Choroid plexus epithelial cell (primary cell): ENCODE measurements around the gene NDUFB2.
"Not testable (repeated sequence)": the region's sequence is repeated elsewhere in the genome, so short reads cannot be mapped to it uniquely, and the experiment has no call there.

Experiments
- DNase-seq: peaks from one replicate; pipeline ENCODE4 v3.0.0-alpha.2; 2010; ENCODE audit warnings: low read depth
- H3K4me3 ChIP-seq: 2 replicates; pipeline ENCODE4 v1.5.1; 2011; ENCODE audit warnings: low read depth, mild to moderate bottlenecking, control low read depth, low read length, moderate library complexity
- CTCF ChIP-seq: conservative IDR thresholded peaks from 2 replicates; pipeline ENCODE4 v1.5.1; 2011; ENCODE audit warnings: low read depth, mild to moderate bottlenecking, control low read depth, inconsistent platforms, low read length, moderate library complexity

The NDUFB2 gene

GRCh38 chr7:140684066-140684950 lies 12.2 kb upstream of the NDUFB2 start:
- DNase-seq, result no peak
- no peak overlapping the region for H3K4me3 ChIP-seq
- no peak for TF ChIP-seq CTCF

- no peak overlapping the region for H3K4me3 ChIP-seq
- no peak for TF ChIP-seq CTCF
- DNase-seq, result no peak
These were observed 11.0 kb upstream of the NDUFB2 start for GRCh38 chr7:140685407-140686087.

- H3K4me3 ChIP-seq, result no peak overlapping the region
- no peak for TF ChIP-seq CTCF
- DNase-seq, result no peak
These were observed 9.6 kb upstream of the NDUFB2 start for GRCh38 chr7:140686921-140687320.

- no peak for DNase-seq
- no peak for TF ChIP-seq CTCF
- no peak overlapping the region for H3K4me3 ChIP-seq
These were observed 8.2 kb upstream of the NDUFB2 start for GRCh38 chr7:140688341-140688740.

- no peak for TF ChIP-seq CTCF
- no peak for DNase-seq
- H3K4me3 ChIP-seq, result no peak overlapping the region
These were observed 7.0 kb upstream of the NDUFB2 start for GRCh38 chr7:140689199-140690152.

DNA sequence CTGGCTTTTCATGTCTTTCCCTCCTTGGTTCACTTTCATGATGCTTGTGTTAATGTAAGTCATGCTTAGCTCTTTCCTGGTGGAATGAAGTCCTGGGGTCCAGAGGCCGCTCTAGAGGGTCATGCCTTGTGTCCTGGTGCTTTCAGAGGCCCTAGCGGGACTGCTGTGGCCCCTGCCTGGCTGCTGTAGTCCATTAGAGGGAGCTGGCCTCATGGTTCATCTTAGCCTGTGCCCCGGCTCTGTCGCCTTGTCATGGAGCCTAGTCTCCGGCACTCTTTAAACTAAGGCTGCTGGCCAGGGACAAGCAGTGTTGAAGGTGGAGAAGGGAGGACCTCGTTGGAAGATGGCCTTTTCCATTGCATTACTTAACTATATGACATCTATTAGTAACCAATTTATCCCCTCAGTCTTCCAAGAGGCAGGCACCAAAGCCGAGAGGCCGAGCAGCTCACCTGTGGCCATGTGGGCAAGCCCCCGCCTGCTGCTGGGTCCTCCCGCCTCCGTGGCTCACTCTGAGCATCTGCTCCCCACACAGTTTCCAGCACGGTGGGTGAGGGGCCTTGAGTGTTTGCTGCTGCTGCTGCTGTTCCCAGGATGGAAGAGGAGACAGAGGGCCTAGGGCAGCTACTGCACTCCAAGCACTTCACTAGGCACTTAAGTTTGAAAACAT lies 5.0 kb upstream of the NDUFB2 start:
- no peak overlapping the region for H3K4me3 ChIP-seq
- DNase-seq, result no peak
- TF ChIP-seq CTCF, result peak; percentile 8

- not testable (repeated sequence) for H3K4me3 ChIP-seq, DNase-seq
These were observed 2.7 kb upstream of the NDUFB2 start for GRCh38 chr7:140693849-140694248.
